B cell (primary cell): ENCODE data around the gene TARS1. TPM values are rescaled to one million over a fixed set of nuclear protein-coding genes. Genes with fewer than 3 reads are reported as not detected.

ENCODE experiments used
- ATAC-seq: fragments of 200-7000 bp; cut with Tn5 transposase; one replicate; pipeline ENCODE4 v1.10.0; 2021; ENCODE audit warnings: low read depth, mild to moderate bottlenecking, moderate number of reproducible peaks, moderate library complexity
- CTCF ChIA-PET: fragments of 350-600 bp; sonication (Branson Sonifier 250); formaldehyde crosslinking; loops from one replicate; lab custom pipeline; 2021; ENCODE audit warnings: antibody characterized with exemption, inconsistent platforms; lab: Charles Lee
- POLR2A ChIA-PET: fragments of 350-600 bp; sonication (Branson Sonifier 250); formaldehyde crosslinking; loops from one replicate; lab custom pipeline; 2021; ENCODE audit warnings: antibody characterized with exemption; lab: Charles Lee
- DNase-seq: peaks from one replicate; pipeline ENCODE4 v3.0.0; 2013
- H2AFZ ChIP-seq: 2 replicates; pipeline ENCODE4 v1.6.1; 2012; ENCODE audit warnings: mild to moderate bottlenecking, low read depth, low read length; ENCODE audit not compliant: insufficient read depth, poor library complexity, severe bottlenecking
- H3K27ac ChIP-seq, 2 donors: 1 replicate in 1 of 2; 2 replicates in 1 of 2; pipeline ENCODE4 v1.5.1; 2012 to 2013; ENCODE audit warnings: low read length in 2 of 2, mild to moderate bottlenecking in 2 of 2, moderate library complexity in 1 of 2
- H3K27me3 ChIP-seq, 4 experiments: fragments of 200-600 bp in 1 of 4; sonication (generic) in 1 of 4; replicated peaks in 1 of 4; 1 replicate in 2 of 4; 2 replicates in 2 of 4; pipeline versions ENCODE4 v1.6.1 to v1.7.0; 2013 to 2016; ENCODE audit warnings: low read length in 3 of 4, mild to moderate bottlenecking in 2 of 4, mixed read lengths in 1 of 4, moderate library complexity in 1 of 4; ENCODE audit not compliant: insufficient read depth in 4 of 4, control insufficient read depth in 3 of 4; ENCODE audit errors: control extremely low read depth in 1 of 4
- H3K36me3 ChIP-seq, 2 experiments: replicated peaks in 1 of 2; 1 replicate in 1 of 2; 2 replicates in 1 of 2; pipeline versions ENCODE4 v1.6.1 to v1.7.1; 2013; ENCODE audit warnings: low read length in 1 of 2; ENCODE audit not compliant: insufficient read depth in 2 of 2, control insufficient read depth in 1 of 2; ENCODE audit errors: control extremely low read depth in 1 of 2, extremely low read depth in 1 of 2
- H3K4me1 ChIP-seq, 2 donors: fragments of 200-600 bp in 1 of 2; sonication (generic) in 1 of 2; 1 replicate in 1 of 2; 2 replicates in 1 of 2; pipeline versions ENCODE4 v1.5.1 to v1.6.1; 2013 to 2017; ENCODE audit warnings: low read length in 2 of 2; ENCODE audit not compliant: control insufficient read depth in 2 of 2, insufficient read depth in 2 of 2
- H3K4me2 ChIP-seq: replicated peaks from 2 replicates; pipeline ENCODE3; 2012; ENCODE audit warnings: mild to moderate bottlenecking, low read depth, low read length; ENCODE audit not compliant: poor library complexity, severe bottlenecking
- H3K4me3 ChIP-seq, 5 experiments: fragments of 200-600 bp in 1 of 5; sonication (generic) in 1 of 5; 1 replicate in 3 of 5; 2 replicates in 2 of 5; pipeline versions ENCODE4 v1.5.1 to v1.7.0; 2011 to 2016; ENCODE audit warnings: low read length in 4 of 5, mild to moderate bottlenecking in 4 of 5, low read depth in 2 of 5, control low read depth in 1 of 5, moderate library complexity in 1 of 5; ENCODE audit not compliant: insufficient read depth in 1 of 5; ENCODE audit errors: control extremely low read depth in 1 of 5, extremely low read depth in 1 of 5
- H3K79me2 ChIP-seq: fragments of 200-600 bp; sonication (generic); one replicate; pipeline ENCODE4 v1.6.0; 2016; ENCODE audit warnings: low read length; ENCODE audit not compliant: control insufficient read depth, insufficient read depth
- H3K9ac ChIP-seq: fragments of 200-600 bp; sonication (generic); 2 replicates; pipeline ENCODE4 v1.6.1; 2017; ENCODE audit warnings: mild to moderate bottlenecking, low read length, moderate library complexity
- H3K9me3 ChIP-seq, 3 donors: one replicate each; pipeline versions ENCODE4 v1.6.1 to v1.7.1; 2013; ENCODE audit warnings: low read length in 2 of 3; ENCODE audit not compliant: control insufficient read depth in 2 of 3, insufficient read depth in 1 of 3; ENCODE audit errors: control extremely low read depth in 1 of 3
- H4K20me1 ChIP-seq: 2 replicates; pipeline ENCODE4 v1.6.0; 2012; ENCODE audit warnings: mild to moderate bottlenecking, low read length; ENCODE audit not compliant: insufficient read depth, control insufficient read depth, poor library complexity, severe bottlenecking
- H3K27ac Mint-ChIP-seq: one replicate; pipeline ENCODE4 v1.8.0; 2021; ENCODE audit warnings: mixed read lengths
- H3K27me3 Mint-ChIP-seq: one replicate; pipeline ENCODE4 v1.8.0; 2021; ENCODE audit warnings: mixed read lengths
- H3K4me1 Mint-ChIP-seq: one replicate; pipeline ENCODE4 v1.8.0; 2021; ENCODE audit warnings: mixed read lengths
- H3K4me3 Mint-ChIP-seq: one replicate; pipeline ENCODE4 v1.8.0; 2021; ENCODE audit warnings: mixed read lengths
- H3K9me3 Mint-ChIP-seq: one replicate; pipeline ENCODE4 v1.8.0; 2022; ENCODE audit warnings: mixed read lengths; ENCODE audit not compliant: insufficient read depth
- EZH2 ChIP-seq: IDR thresholded peaks from 2 replicates; pipeline ENCODE4 v1.6.1; 2012; ENCODE audit warnings: borderline replicate concordance, low read depth, mild to moderate bottlenecking, moderate library complexity, low read length; ENCODE audit not compliant: insufficient read depth, poor library complexity, severe bottlenecking
- WGBS: methylation state at CpG from one replicate; pipeline ENCODE4 v1.1.5; 2013; ENCODE audit warnings: missing lambda C conversion rate; ENCODE audit not compliant: insufficient coverage; 5-methylcytosine and 5-hydroxymethylcytosine counted together
- intact Hi-C: fragments of 100-400 bp; cut with micrococcal nuclease; formaldehyde crosslinking; loops from one replicate; pipeline ENCODE4 v1.10.0; 2022
- polyA plus RNA-seq: library from polyadenylated mRNA; depleted of rRNA; stranded (reverse); fragments of >200 nt; gene quantifications from 2 replicates; pipeline ENCODE4 v1.2.3, GENCODE V29; 2012
- total RNA-seq, 2 donors: library from RNA; stranded (reverse); fragments of 120-200 nt in 1 of 2; gene quantifications; 1 replicate in 1 of 2; 2 replicates in 1 of 2; pipeline versions ENCODE4 v1.2.3 to v1.2.4, GENCODE V29; 2013 to 2022
- TF ChIP-seq, protein P1 (sequence below): fragments of 200-600 bp; IDR thresholded peaks from one replicate; pipeline ENCODE4 v1.8.0; 2022; ENCODE audit warnings: antibody characterized with exemption, mild to moderate bottlenecking

The TARS1 gene
- total and polyA plus RNA-seq, 2 donors (not counting 1 experiment from before 2014, with no cell fraction given), result 11.0 to 66.0 TPM

DNA sequence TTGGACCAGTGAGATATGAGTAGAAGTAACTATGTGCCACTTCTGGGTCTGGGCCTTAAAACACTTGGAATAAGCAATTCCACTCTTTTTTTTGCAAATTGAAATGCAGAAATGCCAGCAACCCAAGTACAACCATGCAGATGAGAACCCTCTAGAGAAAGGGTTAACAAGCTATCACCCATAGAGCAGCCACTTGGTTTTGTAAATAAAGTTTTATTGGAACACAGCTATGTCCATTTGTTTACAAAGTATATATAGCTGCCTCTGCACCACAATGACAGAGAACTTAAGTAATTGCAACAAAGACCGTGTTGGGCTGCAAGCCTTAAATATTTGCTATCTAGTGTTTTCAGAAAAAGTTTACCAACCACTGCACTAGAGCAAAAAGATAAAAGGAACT lies 9.8 kb upstream of the TARS1 start:
- Histone ChIP-seq H3K79me2 (no peaks in the 10 kb centered on the region), H3K4me2 (no peak overlapping the region), H3K27me3 (peaks cover 0 to 9% (median 3%) of the 10 kb centered on the region in 4 experiments), H2AFZ (no peak overlapping the region), H3K9ac (no peak overlapping the region), H3K4me1 (peaks cover 0 to 3% of the 10 kb centered on the region in 2 donors), H3K36me3 (no peaks in the 10 kb centered on the region), H3K9me3 (no peaks in the 10 kb centered on the region), H3K4me3 (no peak overlapping the region), H3K27ac (no peak overlapping the region), H4K20me1 (no peaks in the 10 kb centered on the region)
- Mint-ChIP-seq H3K9me3 (peaks cover 2% of the 10 kb centered on the region), H3K27me3 (peaks cover 19% of the 10 kb centered on the region), H3K27ac (no peak overlapping the region), H3K4me1 (peaks cover 4% of the 10 kb centered on the region), H3K4me3 (no peak overlapping the region)
- CTCF ChIA-PET, result interaction anchor here (0.8 to 1.2 kb wide), 2 partner anchors 502 to 504 kb away, joined by 3 to 4 read pairs; no protein-coding TSS in a partner anchor
- TF ChIP-seq EZH2, result no peak
- TF ChIP-seq, protein P1, sequence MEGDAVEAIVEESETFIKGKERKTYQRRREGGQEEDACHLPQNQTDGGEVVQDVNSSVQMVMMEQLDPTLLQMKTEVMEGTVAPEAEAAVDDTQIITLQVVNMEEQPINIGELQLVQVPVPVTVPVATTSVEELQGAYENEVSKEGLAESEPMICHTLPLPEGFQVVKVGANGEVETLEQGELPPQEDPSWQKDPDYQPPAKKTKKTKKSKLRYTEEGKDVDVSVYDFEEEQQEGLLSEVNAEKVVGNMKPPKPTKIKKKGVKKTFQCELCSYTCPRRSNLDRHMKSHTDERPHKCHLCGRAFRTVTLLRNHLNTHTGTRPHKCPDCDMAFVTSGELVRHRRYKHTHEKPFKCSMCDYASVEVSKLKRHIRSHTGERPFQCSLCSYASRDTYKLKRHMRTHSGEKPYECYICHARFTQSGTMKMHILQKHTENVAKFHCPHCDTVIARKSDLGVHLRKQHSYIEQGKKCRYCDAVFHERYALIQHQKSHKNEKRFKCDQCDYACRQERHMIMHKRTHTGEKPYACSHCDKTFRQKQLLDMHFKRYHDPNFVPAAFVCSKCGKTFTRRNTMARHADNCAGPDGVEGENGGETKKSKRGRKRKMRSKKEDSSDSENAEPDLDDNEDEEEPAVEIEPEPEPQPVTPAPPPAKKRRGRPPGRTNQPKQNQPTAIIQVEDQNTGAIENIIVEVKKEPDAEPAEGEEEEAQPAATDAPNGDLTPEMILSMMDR, result no peak
- POLR2A ChIA-PET, result no interaction called here
- intact Hi-C loops, result loop anchor here (10.0 kb wide), 1 partner anchor 1044 kb away; no protein-coding TSS in a partner anchor
- ATAC-seq (no peak), DNase-seq (no peak)
- WGBS, result no CpG with 5 or more reads among the region's 1 CpG

DNA sequence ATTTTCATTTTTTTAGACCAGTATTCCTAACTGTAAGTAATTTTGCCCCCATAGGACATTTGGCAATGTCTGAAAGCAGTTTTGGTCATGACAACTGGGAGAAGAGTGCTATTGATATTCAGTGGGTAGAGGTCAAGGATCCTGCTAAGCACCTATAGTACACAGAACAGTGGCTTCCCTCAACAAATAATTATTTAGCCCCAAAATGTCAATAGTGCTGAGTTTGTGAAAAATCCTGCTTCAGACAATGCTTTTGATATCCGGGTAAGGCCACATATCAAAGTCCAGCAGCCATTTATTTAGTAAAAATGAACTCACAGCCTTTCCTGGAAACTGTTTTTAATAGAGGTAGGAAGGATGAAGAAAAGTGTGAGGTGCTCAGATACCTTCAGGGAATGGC lies 8.1 kb upstream of the TARS1 start:
- H3K9ac ChIP-seq, result no peak overlapping the region
- H3K27ac Mint-ChIP-seq, result no peak overlapping the region
- H3K4me3 ChIP-seq, result no peak overlapping the region
- no peak overlapping the region for H2AFZ ChIP-seq
- no peaks in the 10 kb centered on the region for H4K20me1 ChIP-seq
- intact Hi-C loops, result loop anchor here (10.0 kb wide), 1 partner anchor 1042 kb away; no protein-coding TSS in a partner anchor
- ATAC-seq (no peak), DNase-seq (no peak)
- no peaks in the 10 kb centered on the region for H3K79me2 ChIP-seq
- no peak for TF ChIP-seq EZH2
- TF ChIP-seq, protein P1, result no peak
- peaks cover 5% of the 10 kb centered on the region for H3K4me1 Mint-ChIP-seq
- no peak overlapping the region for H3K4me3 Mint-ChIP-seq
- ChIA-PET POLR2A (no interaction called here), CTCF (interaction anchor here (0.9 to 7.4 kb wide), 4 partner anchors 11 to 537 kb away, joined by 3 to 97 read pairs (median 7); partner anchors contain the start of gene RXFP3)
- no peak overlapping the region for H3K27ac ChIP-seq
- H3K36me3 ChIP-seq, result no peaks in the 10 kb centered on the region
- peaks cover 0 to 3% of the 10 kb centered on the region in 2 donors for H3K4me1 ChIP-seq
- H3K9me3 ChIP-seq, result no peaks in the 10 kb centered on the region
- WGBS, result no CpG with 5 or more reads among the region's 1 CpG
- peaks cover 7% of the 10 kb centered on the region for H3K27me3 Mint-ChIP-seq
- H3K9me3 Mint-ChIP-seq, result peaks cover 2% of the 10 kb centered on the region
- H3K27me3 ChIP-seq, result peaks cover 0 to 4% (median 1%) of the 10 kb centered on the region in 4 experiments
- H3K4me2 ChIP-seq, result no peak overlapping the region
